Fibroblast of lung (primary cell): ENCODE measurements around the gene KCNK6.

Source experiments
- CTCF ChIP-seq, 2 donors: IDR thresholded peaks in 1 of 2; conservative IDR thresholded peaks in 1 of 2; 1 replicate in 1 of 2; 2 replicates in 1 of 2; pipeline ENCODE4 v1.5.1; 2011 to 2012; ENCODE audit warnings: low read length in 2 of 2, control low read depth in 1 of 2, inconsistent platforms in 1 of 2, low read depth in 1 of 2, mild to moderate bottlenecking in 1 of 2
- EZH2 ChIP-seq: IDR thresholded peaks from 2 replicates; pipeline ENCODE4 v1.5.1; 2012; ENCODE audit warnings: low read length, control low read depth, mild to moderate bottlenecking; ENCODE audit errors: missing control alignments

GRCh38 chr19:38306236-38306635, 13.4 kb upstream of the KCNK6 start:
- TF ChIP-seq EZH2 (no peak), CTCF (conservative IDR thresholded peaks at IDR 0.05 in 1 of 2, IDR thresholded peaks at IDR 0.05 in 1 of 2; ENCODE audit: low read depth in 1 of 2, low read length in 2 of 2) (no peak)
